ENCODE data around the gene DNAJC6. TPM values are rescaled to one million over a fixed set of nuclear protein-coding genes. Genes with fewer than 3 reads are reported as not detected.
"Not testable (repeated sequence)": the region's sequence is repeated elsewhere in the genome, so short reads cannot be mapped to it uniquely, and the experiment has no call there.

The DNAJC6 gene
- polyA plus RNA-seq, 1 of the 3 experiments (the other 2 are of a cell fraction), result 1.9 TPM

DNA sequence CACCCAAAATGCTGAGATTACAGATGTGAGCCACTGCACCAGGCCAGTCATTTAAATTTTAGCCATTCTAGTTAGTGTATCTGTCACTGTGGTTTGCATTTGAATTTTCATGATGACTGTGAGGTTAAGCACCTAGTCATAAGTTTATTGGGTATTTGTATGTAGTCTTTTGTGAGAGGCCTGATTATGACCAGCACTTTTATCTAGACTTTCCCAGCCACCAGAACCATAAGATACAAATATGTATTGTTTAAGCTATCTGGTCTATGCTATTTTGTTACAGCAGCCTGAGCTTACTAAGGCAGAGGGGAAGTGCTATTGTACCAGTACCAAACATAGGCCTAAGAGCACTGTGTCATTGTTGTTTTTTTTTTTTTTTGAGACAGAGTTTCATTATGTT, 19.9 kb upstream of the DNAJC6 start:
- Histone ChIP-seq H3K4me3 (ENCODE audit: low read depth in 2 of 2, low read length in 1 of 2) (no peak overlapping the region), H3K27me3 (ENCODE audit: insufficient read depth) (no peaks in the 10 kb centered on the region), H3K9me2 (no peaks in the 10 kb centered on the region), H3K79me2 (ENCODE audit: insufficient read depth) (no peaks in the 10 kb centered on the region), H3K36me3 (replicated peaks in 1 of 2; ENCODE audit: control insufficient read depth in 1 of 2, insufficient read depth in 2 of 2, low read length in 1 of 2) (no peaks in the 10 kb centered on the region), H3F3A (replicated peaks; ENCODE audit: insufficient read depth) (no peaks in the 10 kb centered on the region), H3K27ac (ENCODE audit: low read depth in 2 of 2, low read length in 1 of 2) (no peak overlapping the region), H3K9me3 (no peaks in the 10 kb centered on the region), H3K4me1 (ENCODE audit: control insufficient read depth in 1 of 2, insufficient read depth in 2 of 2, low read depth in 1 of 2, low read length in 1 of 2) (no peaks in the 10 kb centered on the region), H4K20me1 (ENCODE audit: insufficient read depth) (no peaks in the 10 kb centered on the region), H3K9ac (no peak overlapping the region), H2AFZ (ENCODE audit: low read depth) (no peak overlapping the region), H3K4me2 (no peak overlapping the region)
- DNase-seq, result no peak
- ChIA-PET POLR2A (no interaction called here), CTCF (interaction anchor here (2.2 kb wide), 1 partner anchor 20 kb away, joined by 9 read pairs; the partner anchor contains the start of gene DNAJC6)
- TF ChIP-seq CHD2 (IDR thresholded peaks at IDR 0.05; ENCODE audit: low read length, partially characterized antibody) (no peak), RCOR1 (IDR thresholded peaks at IDR 0.05; ENCODE audit: low read length) (no peak), POLR2AphosphoS5 (IDR thresholded peaks at IDR 0.05; ENCODE audit: low read depth, low read length) (no peak), MAX (IDR thresholded peaks at IDR 0.05; ENCODE audit: low read depth) (no peak), GABPA (IDR thresholded peaks at IDR 0.05; ENCODE audit: low read depth) (no peak), NRF1 (IDR thresholded peaks at IDR 0.05; ENCODE audit: low read depth, low read length) (no peak), YY1 (IDR thresholded peaks at IDR 0.05; ENCODE audit: low read depth) (no peak), FOXJ3 (CRISPR knock-in tag; IDR thresholded peaks at IDR 0.05) (no peak), EP300 (IDR thresholded peaks at IDR 0.05; ENCODE audit: borderline replicate concordance in 1 of 2, low read depth in 1 of 2, low read length in 1 of 2) (no peak), GATA2 (CRISPR knock-in tag; IDR thresholded peaks at IDR 0.05) (no peak), JUND (IDR thresholded peaks at IDR 0.05) (no peak), SIN3A (IDR thresholded peaks at IDR 0.05; ENCODE audit: borderline replicate concordance, low read depth, low read length) (no peak), FOXM1 (IDR thresholded peaks at IDR 0.05; ENCODE audit: low read depth) (no peak), TCF12 (IDR thresholded peaks at IDR 0.05) (no peak), USF1 (IDR thresholded peaks at IDR 0.05; ENCODE audit: borderline replicate concordance, low read depth) (no peak)

GRCh38 chr1:65291818-65292217, 17.5 kb upstream of the DNAJC6 start:
- H3F3A ChIP-seq (replicated peaks; ENCODE audit: insufficient read depth); H3K27ac ChIP-seq (ENCODE audit: low read depth in 2 of 2, low read length in 1 of 2); H3K79me2 ChIP-seq (ENCODE audit: insufficient read depth); DNase-seq; H3K9me3 ChIP-seq; H4K20me1 ChIP-seq (ENCODE audit: insufficient read depth); H3K4me1 ChIP-seq (ENCODE audit: control insufficient read depth in 1 of 2, insufficient read depth in 2 of 2, low read depth in 1 of 2, low read length in 1 of 2); H3K4me3 ChIP-seq (ENCODE audit: low read depth in 2 of 2, low read length in 1 of 2); H3K9ac ChIP-seq; H3K27me3 ChIP-seq (ENCODE audit: insufficient read depth); POLR2A ChIA-PET; H3K9me2 ChIP-seq; H3K36me3 ChIP-seq (replicated peaks in 1 of 2; ENCODE audit: control insufficient read depth in 1 of 2, insufficient read depth in 2 of 2, low read length in 1 of 2); H2AFZ ChIP-seq (ENCODE audit: low read depth); H3K4me2 ChIP-seq: not testable (repeated sequence)
- CTCF ChIA-PET, result interaction anchor here (2.2 kb wide), 1 partner anchor 18 kb away, joined by 9 read pairs; the partner anchor contains the start of gene DNAJC6
- WGBS (ENCODE audit: low lambda C conversion rate), result 79% methylated on average over 9 of the region's 9 CpGs
